MM.1S (cell line): ENCODE results near the gene TSPAN7.

Experiments
- DNase-seq: peaks from one replicate; pipeline ENCODE4 v3.0.0-alpha.2; 2015
- H2AFZ ChIP-seq: fragments of 300-600 bp; sonication (generic); 2 replicates; pipeline ENCODE4 v1.6.0; 2016; ENCODE audit warnings: antibody characterized with exemption, low read length
- H3F3A ChIP-seq: fragments of 300-600 bp; sonication (generic); 2 replicates; pipeline ENCODE4 v1.6.1; 2016; ENCODE audit warnings: mild to moderate bottlenecking, antibody characterized with exemption, low read length, moderate library complexity, mixed read lengths; ENCODE audit not compliant: insufficient read depth
- H3K27ac ChIP-seq: fragments of 300-600 bp; sonication (generic); 2 replicates; pipeline ENCODE4 v1.5.1; 2016; ENCODE audit warnings: mild to moderate bottlenecking, low read length
- H3K27me3 ChIP-seq: fragments of 300-600 bp; sonication (generic); replicated peaks from 2 replicates; pipeline ENCODE4 v1.6.0; 2016; ENCODE audit warnings: low read length; ENCODE audit not compliant: insufficient read depth
- H3K36me3 ChIP-seq: fragments of 300-600 bp; sonication (generic); replicated peaks from 2 replicates; pipeline ENCODE4 v1.6.1; 2016; ENCODE audit warnings: mild to moderate bottlenecking, low read length, mixed read lengths; ENCODE audit not compliant: insufficient read depth
- H3K4me1 ChIP-seq: fragments of 300-600 bp; sonication (generic); 2 replicates; pipeline ENCODE4 v1.6.1; 2016; ENCODE audit warnings: low read length, mixed read lengths
- H3K4me2 ChIP-seq: fragments of 300-600 bp; sonication (generic); 2 replicates; pipeline ENCODE4 v1.6.0; 2016; ENCODE audit warnings: low read depth, low read length
- H3K4me3 ChIP-seq: fragments of 300-600 bp; sonication (generic); 2 replicates; pipeline ENCODE4 v1.5.1; 2016; ENCODE audit warnings: low read length, mixed read lengths
- H3K79me2 ChIP-seq: fragments of 300-600 bp; sonication (generic); 2 replicates; pipeline ENCODE4 v1.6.1; 2016; ENCODE audit warnings: mixed run types, low read length, mixed read lengths
- H3K9ac ChIP-seq: fragments of 300-600 bp; sonication (generic); 2 replicates; pipeline ENCODE4 v1.6.1; 2016; ENCODE audit warnings: low read length, mixed read lengths
- H3K9me2 ChIP-seq: fragments of 300-600 bp; sonication (generic); replicated peaks from 2 replicates; pipeline ENCODE4 v1.6.1; 2016; ENCODE audit warnings: mild to moderate bottlenecking, low read length, mixed read lengths; ENCODE audit not compliant: insufficient read depth
- H3K9me3 ChIP-seq: fragments of 300-600 bp; sonication (generic); replicated peaks from 2 replicates; pipeline ENCODE4 v1.6.1; 2016; ENCODE audit warnings: mild to moderate bottlenecking, low read length, mixed read lengths; ENCODE audit not compliant: insufficient read depth
- H4K20me1 ChIP-seq: fragments of 300-600 bp; sonication (generic); 2 replicates; pipeline ENCODE4 v1.6.1; 2016; ENCODE audit warnings: mild to moderate bottlenecking, low read length, moderate library complexity, mixed read lengths; ENCODE audit not compliant: insufficient read depth
- EZH2 ChIP-seq: fragments of 300-600 bp; sonication (generic); optimal IDR thresholded peaks from 2 replicates; pipeline ENCODE3; 2017; ENCODE audit warnings: low read depth, mild to moderate bottlenecking, antibody characterized with exemption, low read length, mixed read lengths
- EZH2phosphoT487 ChIP-seq: fragments of 300-600 bp; sonication (generic); IDR thresholded peaks from 2 replicates; pipeline ENCODE4 v1.6.1; 2018; ENCODE audit warnings: antibody characterized with exemption, low read length
- TF ChIP-seq, protein P1 (sequence below): fragments of 300-600 bp; sonication (generic); IDR thresholded peaks from 2 replicates; pipeline ENCODE4 v1.5.1; 2016; ENCODE audit warnings: antibody characterized with exemption, low read length, mixed read lengths

The TSPAN7 gene

DNA sequence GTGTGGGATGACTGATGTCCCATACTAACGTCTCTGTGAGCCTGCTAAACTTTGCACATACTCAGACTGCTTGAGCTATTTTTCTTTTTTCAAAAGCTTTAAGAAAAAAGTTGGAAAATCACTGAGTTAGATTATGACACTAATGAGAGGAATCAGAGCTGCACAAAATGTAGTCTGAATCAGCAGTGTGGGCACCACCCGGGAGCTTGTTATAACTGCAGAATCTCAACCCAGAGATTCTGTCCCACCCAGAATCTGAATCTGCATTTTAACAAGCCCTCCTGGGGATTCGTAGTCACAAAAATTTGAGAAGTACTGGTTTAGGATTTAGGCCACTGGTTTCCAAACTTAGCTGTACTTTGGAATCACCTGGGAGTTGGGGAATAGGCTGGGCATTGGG lies 137.8 kb downstream of the TSPAN7 start:
- H3K36me3 ChIP-seq, result no peaks in the 10 kb centered on the region
- H2AFZ ChIP-seq, result no peak overlapping the region
- no peaks in the 10 kb centered on the region for H3K79me2 ChIP-seq
- no peaks in the 10 kb centered on the region for H3F3A ChIP-seq
- H3K27me3 ChIP-seq, result no peaks in the 10 kb centered on the region
- H3K4me1 ChIP-seq, result peaks cover 6% of the 10 kb centered on the region
- no peak for DNase-seq
- H3K9me2 ChIP-seq, result no peaks in the 10 kb centered on the region
- no peaks in the 10 kb centered on the region for H4K20me1 ChIP-seq
- H3K9ac ChIP-seq, result no peak overlapping the region
- H3K9me3 ChIP-seq, result no peaks in the 10 kb centered on the region
- no peak overlapping the region for H3K4me3 ChIP-seq
- H3K27ac ChIP-seq, result no peak overlapping the region
- TF ChIP-seq, protein P1, sequence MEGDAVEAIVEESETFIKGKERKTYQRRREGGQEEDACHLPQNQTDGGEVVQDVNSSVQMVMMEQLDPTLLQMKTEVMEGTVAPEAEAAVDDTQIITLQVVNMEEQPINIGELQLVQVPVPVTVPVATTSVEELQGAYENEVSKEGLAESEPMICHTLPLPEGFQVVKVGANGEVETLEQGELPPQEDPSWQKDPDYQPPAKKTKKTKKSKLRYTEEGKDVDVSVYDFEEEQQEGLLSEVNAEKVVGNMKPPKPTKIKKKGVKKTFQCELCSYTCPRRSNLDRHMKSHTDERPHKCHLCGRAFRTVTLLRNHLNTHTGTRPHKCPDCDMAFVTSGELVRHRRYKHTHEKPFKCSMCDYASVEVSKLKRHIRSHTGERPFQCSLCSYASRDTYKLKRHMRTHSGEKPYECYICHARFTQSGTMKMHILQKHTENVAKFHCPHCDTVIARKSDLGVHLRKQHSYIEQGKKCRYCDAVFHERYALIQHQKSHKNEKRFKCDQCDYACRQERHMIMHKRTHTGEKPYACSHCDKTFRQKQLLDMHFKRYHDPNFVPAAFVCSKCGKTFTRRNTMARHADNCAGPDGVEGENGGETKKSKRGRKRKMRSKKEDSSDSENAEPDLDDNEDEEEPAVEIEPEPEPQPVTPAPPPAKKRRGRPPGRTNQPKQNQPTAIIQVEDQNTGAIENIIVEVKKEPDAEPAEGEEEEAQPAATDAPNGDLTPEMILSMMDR, result no peak
- TF ChIP-seq EZH2 (no peak), EZH2phosphoT487 (no peak)
- no peak overlapping the region for H3K4me2 ChIP-seq

GRCh38 chrX:38699696-38700095 lies 138.4 kb downstream of the TSPAN7 start:
- Histone ChIP-seq H3K4me2 (no peak overlapping the region), H3K9me3 (no peaks in the 10 kb centered on the region), H3K4me3 (no peak overlapping the region), H3K27ac (no peak overlapping the region), H3K27me3 (no peaks in the 10 kb centered on the region), H3K9ac (no peak overlapping the region), H3F3A (no peaks in the 10 kb centered on the region), H3K4me1 (peaks cover 11% of the 10 kb centered on the region), H3K79me2 (no peaks in the 10 kb centered on the region), H4K20me1 (no peaks in the 10 kb centered on the region), H2AFZ (no peak overlapping the region), H3K36me3 (no peaks in the 10 kb centered on the region), H3K9me2 (no peaks in the 10 kb centered on the region)
- no peak for TF ChIP-seq EZH2
- TF ChIP-seq, protein P1, result no peak
- no peak for DNase-seq

GRCh38 chrX:38701073-38701472 lies 139.7 kb downstream of the TSPAN7 start:
- H3K36me3 ChIP-seq, result no peaks in the 10 kb centered on the region
- no peaks in the 10 kb centered on the region for H3K9me2 ChIP-seq
- TF ChIP-seq, protein P1, result no peak
- no peak for TF ChIP-seq EZH2
- TF ChIP-seq EZH2phosphoT487, result no peak
- no peaks in the 10 kb centered on the region for H3F3A ChIP-seq
- H3K9ac ChIP-seq, result no peak overlapping the region
- no peak overlapping the region for H2AFZ ChIP-seq
- no peak overlapping the region for H3K27ac ChIP-seq
- H3K4me3 ChIP-seq, result no peak overlapping the region
- H3K79me2 ChIP-seq, result no peaks in the 10 kb centered on the region
- H3K4me2 ChIP-seq, result no peak overlapping the region
- H3K4me1 ChIP-seq, result peaks cover 16% of the 10 kb centered on the region
- no peaks in the 10 kb centered on the region for H3K27me3 ChIP-seq
- no peaks in the 10 kb centered on the region for H4K20me1 ChIP-seq
- no peaks in the 10 kb centered on the region for H3K9me3 ChIP-seq
- DNase-seq, result no peak
